GM12892 (cell line): ENCODE measurements around the gene PIGK.

ENCODE experiments used
- POLR2A ChIP-seq: IDR thresholded peaks from 2 replicates; pipeline ENCODE4 v1.6.1; 2011; ENCODE audit warnings: low read depth, low read length, control low read depth
- POLR2AphosphoS5 ChIP-seq: IDR thresholded peaks from 2 replicates; pipeline ENCODE4 v1.6.1; 2011; ENCODE audit warnings: low read depth, low read length, control low read depth
- TAF1 ChIP-seq: IDR thresholded peaks from 2 replicates; pipeline ENCODE4 v1.6.1; 2011; ENCODE audit warnings: low read depth, mild to moderate bottlenecking, control low read depth, low read length, borderline replicate concordance

DNA sequence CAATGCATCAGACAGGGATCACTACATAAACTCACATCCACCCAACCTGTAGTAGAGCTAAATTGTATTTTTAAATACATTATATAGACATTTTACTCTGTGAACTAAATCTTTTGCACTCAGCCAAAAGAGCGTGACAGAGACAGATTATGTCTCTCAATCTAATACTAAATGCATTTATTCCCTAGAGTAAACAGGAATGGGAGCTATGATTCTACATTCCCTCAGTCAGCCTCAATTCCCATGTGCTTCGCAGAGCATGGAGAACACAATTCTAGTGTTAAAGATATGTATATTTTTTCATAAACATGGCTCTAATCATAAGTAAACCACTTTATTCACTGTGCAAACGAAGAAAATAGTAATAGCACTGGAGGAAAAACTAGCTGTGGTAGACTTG lies 16.5 kb downstream of the PIGK start:
- TF ChIP-seq POLR2AphosphoS5 (no peak), POLR2A (no peak), TAF1 (no peak)
